ENCODE results near the gene IL17A. TPM values are rescaled to one million over a fixed set of nuclear protein-coding genes. Genes with fewer than 3 reads are reported as not detected.
"Not testable (repeated sequence)": the region's sequence is repeated elsewhere in the genome, so short reads cannot be mapped to it uniquely, and the experiment has no call there.

Gene IL17A
- total RNA-seq, 1 donor from 2014 or later: not detected

- intact Hi-C loops (cut with micrococcal nuclease): loop anchor here (1.0 to 10.0 kb wide), 10 partner anchors 49 to 500 kb away; partner anchors contain the start of gene TRAM2
Observed at GRCh38 chr6:52162940-52163908, 23.0 kb upstream of the IL17A start.

- intact Hi-C loops (cut with micrococcal nuclease): loop anchor here (5.0 to 10.0 kb wide), 3 partner anchors 48 to 410 kb away; partner anchors contain the start of gene TRAM2
Observed at GRCh38 chr6:52164319-52165094, 21.7 kb upstream of the IL17A start.

GRCh38 chr6:52167267-52167666 lies 18.9 kb upstream of the IL17A start:
- intact Hi-C loops (cut with micrococcal nuclease): loop anchor here (10.0 kb wide), 1 partner anchor 408 kb away; the partner anchor contains the start of gene TRAM2

DNA sequence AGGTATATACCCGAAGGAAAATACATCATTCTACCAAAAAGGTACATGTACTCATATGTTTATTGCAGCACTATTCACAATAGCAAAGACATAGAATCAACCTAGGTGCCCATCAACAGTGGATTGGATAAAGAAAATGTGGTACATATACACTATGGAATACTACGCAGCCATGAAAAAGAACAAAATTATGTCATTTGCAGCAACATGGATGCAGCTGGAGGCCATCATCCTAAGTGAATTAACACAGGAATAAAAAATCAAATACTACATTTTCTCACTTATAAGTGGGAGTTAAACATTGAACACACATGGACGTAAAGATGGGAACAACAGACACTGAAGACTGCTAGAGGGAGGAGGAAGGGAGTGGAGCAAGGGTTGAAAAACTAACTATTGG lies 17.8 kb upstream of the IL17A start:
- intact Hi-C loops (cut with micrococcal nuclease): loop anchor here (10.0 kb wide), 1 partner anchor 406 kb away; the partner anchor contains the start of gene TRAM2

- intact Hi-C loops (cut with micrococcal nuclease): no loop called here
Observed at GRCh38 chr6:52174118-52174517, 12.1 kb upstream of the IL17A start.

GRCh38 chr6:52176550-52176949 lies 9.6 kb upstream of the IL17A start:
- intact Hi-C loops (cut with micrococcal nuclease): loop anchor here (2.0 to 5.0 kb wide), 2 partner anchors 36 to 50 kb away; no protein-coding TSS in a partner anchor

GRCh38 chr6:52177961-52178360 lies 8.2 kb upstream of the IL17A start:
- intact Hi-C loops (cut with micrococcal nuclease): loop anchor here (2.0 to 5.0 kb wide), 2 partner anchors 34 to 49 kb away; no protein-coding TSS in a partner anchor

GRCh38 chr6:52180787-52181558 lies 5.2 kb upstream of the IL17A start:
- intact Hi-C loops (cut with micrococcal nuclease): no loop called here

DNA sequence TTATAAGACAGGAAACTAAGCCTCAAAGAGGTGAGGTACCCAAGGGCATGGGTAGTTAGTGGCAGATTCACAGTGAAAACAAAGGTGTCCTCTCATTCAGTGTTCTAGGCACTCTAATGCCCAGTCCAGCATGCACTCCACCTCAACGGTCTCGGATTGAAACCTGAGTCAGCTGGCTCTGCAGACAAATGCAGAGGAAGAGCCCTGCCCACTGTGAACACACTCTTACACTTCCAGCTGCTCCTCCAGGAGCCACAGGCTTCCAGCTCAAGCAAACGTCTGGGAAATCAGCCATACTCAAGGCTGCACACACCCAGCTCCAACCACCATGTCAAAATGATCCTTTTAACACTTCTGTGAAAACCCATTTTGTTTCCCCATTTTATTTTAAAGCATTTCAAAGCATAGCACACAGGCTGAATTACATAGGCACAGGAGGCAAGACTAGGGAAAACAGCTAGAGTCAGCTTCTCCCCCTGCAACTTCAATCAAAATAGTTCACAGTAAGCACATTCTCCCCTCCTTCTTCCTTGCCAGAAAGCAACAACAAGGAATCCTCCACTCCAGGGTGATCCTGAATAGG lies 3.0 kb upstream of the IL17A start:
- intact Hi-C loops (cut with micrococcal nuclease): no loop called here

DNA sequence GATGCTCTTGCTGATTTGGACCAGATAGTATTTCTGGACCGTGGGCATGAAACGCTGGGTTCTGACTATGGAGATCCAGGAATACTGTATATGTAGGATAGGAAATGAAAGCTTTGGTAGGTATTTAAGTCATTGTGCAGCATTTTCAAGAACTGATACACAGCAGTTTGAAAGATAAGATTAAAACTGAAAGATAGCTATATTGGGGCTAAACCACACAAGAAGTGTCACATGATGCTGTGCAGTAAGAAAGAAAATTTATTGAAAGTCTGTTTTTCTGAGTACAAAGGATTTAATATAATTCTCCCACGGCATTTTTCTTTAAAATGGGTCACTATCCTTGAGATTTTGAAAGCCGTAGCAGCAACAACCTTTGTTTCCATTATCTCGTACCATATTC lies 305 bp downstream of the IL17A start:
- intact Hi-C loops (cut with micrococcal nuclease): no loop called here

DNA sequence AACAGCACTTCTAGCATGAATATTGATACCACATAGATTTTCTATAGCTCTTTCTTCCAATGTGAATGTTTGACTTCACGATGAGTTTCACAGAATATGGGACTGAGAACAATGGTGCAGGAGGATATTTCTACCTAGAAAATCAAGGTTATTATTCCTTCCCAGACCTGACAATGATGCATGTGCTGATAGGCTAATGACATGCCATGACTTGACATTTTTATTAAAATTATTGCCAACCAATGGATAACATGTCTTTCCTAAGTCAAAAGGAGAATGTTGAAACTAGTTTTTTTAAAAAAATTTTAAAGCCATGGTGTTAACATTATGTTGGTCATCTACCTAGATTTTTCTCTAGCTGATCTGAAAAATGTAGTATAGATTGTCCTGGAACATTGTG lies 923 bp downstream of the IL17A start:
- intact Hi-C loops (cut with micrococcal nuclease): no loop called here

GRCh38 chr6:52189974-52190373 lies 3.8 kb downstream of the IL17A start:
- intact Hi-C loops (cut with micrococcal nuclease): no loop called here

DNA sequence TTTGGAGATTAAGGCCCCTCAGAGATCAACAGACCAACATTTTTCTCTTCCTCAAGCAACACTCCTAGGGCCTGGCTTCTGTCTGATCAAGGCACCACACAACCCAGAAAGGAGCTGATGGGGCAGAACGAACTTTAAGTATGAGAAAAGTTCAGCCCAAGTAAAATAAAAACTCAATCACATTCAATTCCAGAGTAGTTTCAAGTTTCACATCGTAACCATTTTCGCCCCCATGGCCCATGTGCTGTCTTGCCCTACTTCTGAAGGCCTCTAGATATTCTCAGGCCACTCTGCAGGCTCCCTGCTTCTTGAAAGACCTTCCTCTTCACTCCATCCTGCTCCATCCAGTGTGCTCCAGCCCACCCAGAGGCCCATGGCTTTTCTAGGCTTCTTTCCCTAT lies 4.2 kb downstream of the IL17A start:
- intact Hi-C loops (cut with micrococcal nuclease): no loop called here

DNA sequence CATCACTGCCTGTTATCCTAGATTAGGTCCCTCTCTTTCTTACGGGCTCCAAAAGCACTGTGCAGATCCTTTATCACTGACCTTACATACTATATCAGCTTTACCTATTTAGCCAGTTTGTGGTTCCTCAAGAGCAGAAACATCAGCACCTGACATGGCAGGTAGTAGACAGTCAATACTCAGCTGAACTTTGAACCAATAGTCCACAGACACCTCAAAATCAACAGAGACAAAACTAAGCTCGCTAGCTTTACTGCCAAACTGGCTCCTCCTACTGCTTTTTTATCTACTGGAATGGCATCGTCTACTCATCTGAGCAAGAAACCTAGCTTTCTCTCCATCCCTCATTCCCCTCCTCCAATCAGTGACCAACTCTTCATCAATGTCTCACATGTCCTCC lies 5.6 kb downstream of the IL17A start:
- intact Hi-C loops (cut with micrococcal nuclease): no loop called here

DNA sequence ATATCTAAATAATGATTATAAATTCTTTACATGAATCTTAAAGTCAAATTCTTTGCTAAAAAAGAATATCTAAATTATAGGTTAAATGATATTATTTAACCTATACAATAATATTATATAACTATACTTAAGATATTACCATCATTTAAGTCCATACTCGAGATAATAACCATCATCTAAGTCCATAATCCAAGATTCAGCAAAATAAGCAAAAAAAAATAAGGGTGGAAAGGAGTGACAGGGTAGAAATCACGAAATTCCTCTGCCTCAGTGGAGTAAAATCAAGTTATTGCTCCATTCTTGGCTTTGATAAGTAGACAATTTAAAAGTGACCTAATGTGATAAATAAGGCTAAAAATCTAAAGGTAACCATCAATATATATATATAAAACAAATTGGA lies 9.7 kb downstream of the IL17A start:
- intact Hi-C loops (cut with micrococcal nuclease): no loop called here

DNA sequence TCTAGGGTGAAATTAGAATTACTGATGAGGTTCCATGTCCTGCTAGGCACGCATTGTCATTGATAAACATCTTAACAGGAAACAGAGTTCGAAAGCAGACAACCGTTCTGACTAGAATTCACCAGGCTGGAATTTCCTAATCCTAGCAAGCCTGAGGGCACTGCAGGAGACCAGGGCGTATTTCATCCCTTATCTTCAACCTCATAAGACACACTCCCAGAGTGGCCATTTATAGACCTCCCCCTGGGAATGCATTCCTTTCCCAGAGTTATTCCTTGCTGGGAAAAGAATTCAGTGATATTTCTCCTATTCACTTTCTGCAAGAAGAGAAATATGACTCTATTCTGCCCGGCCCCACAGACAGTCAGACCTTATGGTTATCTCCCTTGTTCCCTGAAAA lies 13.9 kb downstream of the IL17A start:
- intact Hi-C loops (cut with micrococcal nuclease): not testable (repeated sequence)

DNA sequence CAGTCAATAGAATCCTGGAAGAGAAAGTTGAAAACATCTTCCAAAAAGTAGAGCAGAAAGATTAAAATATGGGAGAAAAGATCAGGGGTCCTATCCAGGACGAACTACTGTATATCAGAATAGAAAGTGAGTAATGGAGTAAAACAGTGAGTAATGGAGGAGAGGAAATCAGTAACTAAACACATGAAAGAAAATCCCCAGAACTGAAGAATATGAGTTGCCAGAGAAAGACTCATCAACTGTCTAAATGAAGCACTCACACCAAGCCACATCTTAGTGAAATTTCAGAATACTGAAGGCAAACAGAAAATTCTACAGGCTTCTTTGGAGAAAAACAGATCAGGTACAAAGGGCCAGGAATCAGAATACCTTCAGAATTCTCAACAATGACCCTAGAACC lies 14.9 kb downstream of the IL17A start:
- intact Hi-C loops (cut with micrococcal nuclease): no loop called here

GRCh38 chr6:52201493-52201892 lies 15.3 kb downstream of the IL17A start:
- intact Hi-C loops (cut with micrococcal nuclease): no loop called here

DNA sequence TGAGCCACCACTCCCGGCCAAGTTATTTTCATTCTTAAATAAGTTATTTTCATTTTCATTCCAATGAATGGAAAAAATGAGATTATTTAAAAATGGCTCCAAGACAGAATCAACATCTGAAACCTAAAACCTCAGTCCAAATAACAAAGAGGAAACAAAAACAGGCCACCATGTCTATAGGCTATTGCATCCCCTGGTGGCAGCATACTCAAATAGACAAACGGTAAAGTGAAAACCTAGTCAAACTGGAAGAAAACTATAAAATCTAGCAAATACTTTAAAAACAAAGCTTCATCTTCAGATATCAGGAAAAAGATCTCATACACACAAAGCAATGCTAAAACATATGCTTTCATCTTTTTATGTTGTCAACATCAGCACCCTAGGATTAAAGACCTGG lies 20.9 kb downstream of the IL17A start:
- intact Hi-C loops (cut with micrococcal nuclease): no loop called here

DNA sequence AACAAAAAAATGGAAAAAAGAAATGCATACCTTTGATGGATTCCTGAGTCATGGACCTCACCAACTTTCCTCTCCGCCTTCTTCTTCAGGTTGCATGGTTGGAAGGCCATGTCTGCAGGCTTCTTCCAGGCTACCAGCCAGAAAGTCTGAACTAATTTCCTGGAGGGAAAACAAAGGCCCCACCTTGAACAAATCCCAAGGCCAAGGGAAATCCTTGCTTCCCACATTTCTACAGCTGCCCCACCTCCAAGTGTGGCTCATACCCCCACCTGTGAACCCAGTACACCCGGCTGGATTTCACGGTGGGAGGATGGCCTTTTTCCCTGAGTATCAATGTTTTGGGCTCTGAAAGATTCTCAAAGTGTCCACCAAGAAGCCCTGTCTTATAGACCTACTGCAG lies 22.4 kb downstream of the IL17A start:
- intact Hi-C loops (cut with micrococcal nuclease): no loop called here

DNA sequence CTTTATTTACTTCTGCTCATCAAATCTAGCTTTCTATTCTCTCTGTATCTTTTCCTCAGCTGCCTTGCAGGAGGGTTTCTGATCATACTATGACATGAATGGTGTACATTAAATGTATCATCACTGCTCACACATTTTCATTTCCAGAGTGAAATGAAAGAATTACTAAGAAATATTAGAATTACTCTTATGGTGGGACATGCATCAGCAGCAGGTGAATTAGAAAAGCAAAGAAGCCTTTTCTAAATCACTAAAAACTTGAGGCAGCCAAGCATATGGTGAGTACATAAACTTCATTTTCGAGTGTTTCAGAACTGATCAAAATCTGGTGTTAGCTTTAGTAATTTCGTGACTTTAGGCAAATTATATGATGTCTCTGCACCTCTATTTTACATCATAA lies 23.6 kb downstream of the IL17A start:
- intact Hi-C loops (cut with micrococcal nuclease): loop anchor here (5.0 kb wide), 2 partner anchors 32 to 47 kb away; no protein-coding TSS in a partner anchor
